ENCODE results near the gene CGRRF1.

The CGRRF1 gene, protein sequence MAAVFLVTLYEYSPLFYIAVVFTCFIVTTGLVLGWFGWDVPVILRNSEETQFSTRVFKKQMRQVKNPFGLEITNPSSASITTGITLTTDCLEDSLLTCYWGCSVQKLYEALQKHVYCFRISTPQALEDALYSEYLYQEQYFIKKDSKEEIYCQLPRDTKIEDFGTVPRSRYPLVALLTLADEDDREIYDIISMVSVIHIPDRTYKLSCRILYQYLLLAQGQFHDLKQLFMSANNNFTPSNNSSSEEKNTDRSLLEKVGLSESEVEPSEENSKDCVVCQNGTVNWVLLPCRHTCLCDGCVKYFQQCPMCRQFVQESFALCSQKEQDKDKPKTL

DNA sequence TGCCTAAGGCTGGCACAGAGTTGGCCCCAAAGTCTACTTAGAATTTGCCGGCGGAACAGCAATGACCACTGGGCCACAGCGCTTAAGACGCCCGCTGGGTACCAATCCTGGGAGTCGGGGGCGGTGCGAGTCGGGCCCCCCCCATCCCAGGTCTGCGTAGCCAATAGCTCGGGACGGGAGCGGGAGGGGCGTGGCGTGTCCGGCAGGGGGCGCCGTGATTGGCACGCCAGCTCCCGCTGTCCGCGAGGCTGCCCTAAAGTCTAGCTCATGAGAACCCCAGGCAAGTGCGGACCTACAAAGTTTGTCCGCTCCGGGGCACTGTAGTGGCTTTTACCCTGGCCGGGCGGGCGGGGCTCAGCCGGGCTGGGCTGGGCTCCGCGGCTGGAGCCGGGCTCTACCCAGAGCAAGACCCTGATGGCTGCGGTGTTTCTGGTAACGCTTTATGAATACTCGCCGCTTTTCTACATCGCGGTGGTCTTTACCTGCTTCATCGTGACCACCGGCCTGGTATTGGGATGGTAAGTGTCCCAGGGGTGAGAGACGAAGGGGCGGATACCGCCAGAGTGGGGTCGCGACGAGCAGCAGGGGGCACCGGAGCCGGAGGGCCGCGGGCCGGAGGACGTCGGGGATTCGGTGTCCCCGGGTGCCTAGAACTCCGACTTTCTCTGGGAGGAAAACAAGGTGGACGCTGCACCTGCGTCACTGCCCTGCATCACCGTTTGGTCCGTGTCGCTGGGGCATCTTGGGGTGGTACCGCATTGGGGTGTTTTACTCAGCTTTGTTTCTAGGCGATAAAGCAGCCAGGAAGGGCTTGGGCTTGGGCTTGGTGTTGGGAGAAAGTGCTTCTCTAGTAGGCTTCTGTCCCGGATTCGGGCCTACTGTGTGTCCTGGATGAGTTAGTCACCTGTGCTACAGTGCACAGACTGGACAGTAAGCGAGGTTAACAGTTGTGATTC lies at the start of gene CGRRF1:
TSS of gene CGRRF1 (plus strand) at position 361 of the 956 bp plus-strand sequence. CDS start at position 415, 54 bp downstream.
- peaks cover 23% of the 10 kb centered on the region for H3K4me1 ChIP-seq (ENCODE audit: insufficient read depth, low read length, severe bottlenecking)
- no peak within 1 kb of the TSS for H3K27ac ChIP-seq (ENCODE audit: low read depth, low read length, poor library complexity, severe bottlenecking)
- no peaks in the 10 kb centered on the region for H3K79me2 ChIP-seq (ENCODE audit: insufficient read depth, low read length)

DNA sequence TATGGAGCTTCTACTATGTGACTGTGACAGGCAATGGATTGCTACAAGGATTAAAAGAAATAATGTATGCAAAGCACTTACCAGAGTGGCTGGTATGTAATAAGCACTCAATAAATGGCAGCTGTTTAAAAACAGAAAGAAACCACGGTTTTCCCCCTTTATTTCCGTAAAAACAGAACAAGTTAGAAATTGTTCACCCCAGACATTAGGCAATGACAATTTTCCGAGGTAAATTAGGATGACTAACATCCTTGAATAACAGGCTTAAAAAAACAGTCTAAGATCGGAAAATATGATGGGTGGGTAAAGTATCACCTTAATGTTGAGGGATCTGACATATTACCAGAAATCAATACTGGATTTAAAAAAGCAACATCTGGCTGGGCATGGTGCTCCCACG lies 47.7 kb upstream of the CGRRF1 start:
- H3K4me1 ChIP-seq (ENCODE audit: insufficient read depth, low read length, severe bottlenecking), result no peaks in the 10 kb centered on the region
- no peaks in the 10 kb centered on the region for H4K20me1 ChIP-seq (ENCODE audit: insufficient read depth, low read length)
- no peaks in the 10 kb centered on the region for H3K79me2 ChIP-seq (ENCODE audit: insufficient read depth, low read length)
- peaks cover 10% of the 10 kb centered on the region for H3K9me3 ChIP-seq (ENCODE audit: low read length)
- H3K4me2 ChIP-seq (ENCODE audit: low read length), result no peak overlapping the region
- H3K27ac ChIP-seq (ENCODE audit: low read depth, low read length, poor library complexity, severe bottlenecking), result no peak overlapping the region
- no peak overlapping the region for H2AFZ ChIP-seq (ENCODE audit: low read length)
- no peak overlapping the region for H3K4me3 ChIP-seq (ENCODE audit: low read depth, low read length, poor library complexity, severe bottlenecking)
- no peaks in the 10 kb centered on the region for H3K36me3 ChIP-seq (ENCODE audit: insufficient read depth, low read length)
- H3K9ac ChIP-seq (ENCODE audit: low read length), result no peak overlapping the region
- H3K9me2 ChIP-seq (ENCODE audit: low read depth, low read length), result no peaks in the 10 kb centered on the region
- no peaks in the 10 kb centered on the region for H3F3A ChIP-seq (ENCODE audit: insufficient read depth, low read length)
- H3K27me3 ChIP-seq (ENCODE audit: insufficient read depth, low read length), result no peaks in the 10 kb centered on the region
- no peak for TF ChIP-seq EZH2 (IDR thresholded peaks at IDR 0.05; ENCODE audit: borderline replicate concordance, low read length)

More for the DNA sequence above, at the start of gene CGRRF1:
- H3K36me3 ChIP-seq (ENCODE audit: insufficient read depth, low read length), result no peaks in the 10 kb centered on the region; the same call in 1 of the 2 replicates
- peak within 1 kb of the TSS; percentile 86 for H2AFZ ChIP-seq (ENCODE audit: low read length)
- peak within 1 kb of the TSS; percentile 97 for H3K4me3 ChIP-seq (ENCODE audit: low read depth, low read length, poor library complexity, severe bottlenecking)
- TF ChIP-seq EZH2 (IDR thresholded peaks at IDR 0.05; ENCODE audit: borderline replicate concordance, low read length), result no peak
- TF ChIP-seq, protein P1, sequence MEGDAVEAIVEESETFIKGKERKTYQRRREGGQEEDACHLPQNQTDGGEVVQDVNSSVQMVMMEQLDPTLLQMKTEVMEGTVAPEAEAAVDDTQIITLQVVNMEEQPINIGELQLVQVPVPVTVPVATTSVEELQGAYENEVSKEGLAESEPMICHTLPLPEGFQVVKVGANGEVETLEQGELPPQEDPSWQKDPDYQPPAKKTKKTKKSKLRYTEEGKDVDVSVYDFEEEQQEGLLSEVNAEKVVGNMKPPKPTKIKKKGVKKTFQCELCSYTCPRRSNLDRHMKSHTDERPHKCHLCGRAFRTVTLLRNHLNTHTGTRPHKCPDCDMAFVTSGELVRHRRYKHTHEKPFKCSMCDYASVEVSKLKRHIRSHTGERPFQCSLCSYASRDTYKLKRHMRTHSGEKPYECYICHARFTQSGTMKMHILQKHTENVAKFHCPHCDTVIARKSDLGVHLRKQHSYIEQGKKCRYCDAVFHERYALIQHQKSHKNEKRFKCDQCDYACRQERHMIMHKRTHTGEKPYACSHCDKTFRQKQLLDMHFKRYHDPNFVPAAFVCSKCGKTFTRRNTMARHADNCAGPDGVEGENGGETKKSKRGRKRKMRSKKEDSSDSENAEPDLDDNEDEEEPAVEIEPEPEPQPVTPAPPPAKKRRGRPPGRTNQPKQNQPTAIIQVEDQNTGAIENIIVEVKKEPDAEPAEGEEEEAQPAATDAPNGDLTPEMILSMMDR (IDR thresholded peaks at IDR 0.05; ENCODE audit: low read length), result peak; percentile 39
- no peaks in the 10 kb centered on the region for H4K20me1 ChIP-seq (ENCODE audit: insufficient read depth, low read length)
- no peaks in the 10 kb centered on the region for H3F3A ChIP-seq (ENCODE audit: insufficient read depth, low read length)
- no peaks in the 10 kb centered on the region for H3K9me3 ChIP-seq (ENCODE audit: low read length)
- peak within 1 kb of the TSS; percentile 88 for H3K9ac ChIP-seq (ENCODE audit: low read length)
- no peaks in the 10 kb centered on the region for H3K27me3 ChIP-seq (ENCODE audit: insufficient read depth, low read length)
- no peaks in the 10 kb centered on the region for H3K9me2 ChIP-seq (ENCODE audit: low read depth, low read length)
- peak within 1 kb of the TSS; percentile 99 for H3K4me2 ChIP-seq (ENCODE audit: low read length)

DNA sequence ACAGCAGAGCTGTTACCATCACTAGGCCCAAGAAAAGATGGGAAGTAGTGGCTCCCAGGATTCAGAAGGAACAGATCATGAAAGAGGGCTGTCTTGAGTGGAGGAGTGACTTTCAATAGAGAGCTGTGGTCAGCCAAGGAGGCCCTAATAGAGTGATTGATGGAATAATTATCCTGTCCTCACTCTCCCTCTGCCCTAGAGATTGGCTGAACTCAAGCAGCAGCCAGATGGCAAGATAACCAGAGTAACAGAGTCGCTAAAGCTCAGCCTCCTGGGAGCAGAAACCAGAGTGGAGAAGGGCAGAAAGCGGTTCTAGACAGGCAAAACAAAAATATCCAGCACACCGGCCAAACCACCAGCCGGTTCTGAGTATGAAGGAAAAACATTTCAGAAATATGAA lies 44.1 kb upstream of the CGRRF1 start:
- no peaks in the 10 kb centered on the region for H3K36me3 ChIP-seq (ENCODE audit: insufficient read depth, low read length)
- H3K27ac ChIP-seq (ENCODE audit: low read depth, low read length, poor library complexity, severe bottlenecking), result no peak overlapping the region
- no peaks in the 10 kb centered on the region for H3K79me2 ChIP-seq (ENCODE audit: insufficient read depth, low read length)
- no peaks in the 10 kb centered on the region for H3K9me2 ChIP-seq (ENCODE audit: low read depth, low read length)
- H3K9ac ChIP-seq (ENCODE audit: low read length), result no peak overlapping the region
- no peak overlapping the region for H3K4me2 ChIP-seq (ENCODE audit: low read length)
- no peak overlapping the region for H3K4me3 ChIP-seq (ENCODE audit: low read depth, low read length, poor library complexity, severe bottlenecking)
- H4K20me1 ChIP-seq (ENCODE audit: insufficient read depth, low read length), result no peaks in the 10 kb centered on the region
- no peaks in the 10 kb centered on the region for H3K27me3 ChIP-seq (ENCODE audit: insufficient read depth, low read length)
- no peak for TF ChIP-seq EZH2 (IDR thresholded peaks at IDR 0.05; ENCODE audit: borderline replicate concordance, low read length)
- TF ChIP-seq, protein P1 (IDR thresholded peaks at IDR 0.05; ENCODE audit: low read length), result no peak
- H3K4me1 ChIP-seq (ENCODE audit: insufficient read depth, low read length, severe bottlenecking), result no peaks in the 10 kb centered on the region
- H3K9me3 ChIP-seq (ENCODE audit: low read length), result 0 out of 2 replicates have a peak, but pooled peaks cover 6% of the 10 kb centered on the region
- H2AFZ ChIP-seq (ENCODE audit: low read length), result no peak overlapping the region
- no peaks in the 10 kb centered on the region for H3F3A ChIP-seq (ENCODE audit: insufficient read depth, low read length)

Data from OCI-LY1 (cell line).